Fibroblast of lung (primary cell): ENCODE results near the gene SH3D19.

ENCODE experiments used
- EZH2 ChIP-seq: IDR thresholded peaks from 2 replicates; pipeline ENCODE4 v1.5.1; 2012; ENCODE audit warnings: low read length, control low read depth, mild to moderate bottlenecking; ENCODE audit errors: missing control alignments
- TF ChIP-seq, protein P1 (sequence below), 2 donors: IDR thresholded peaks in 1 of 2; conservative IDR thresholded peaks in 1 of 2; 1 replicate in 1 of 2; 2 replicates in 1 of 2; pipeline ENCODE4 v1.5.1; 2011 to 2012; ENCODE audit warnings: low read length in 2 of 2, control low read depth in 1 of 2, inconsistent platforms in 1 of 2, low read depth in 1 of 2, mild to moderate bottlenecking in 1 of 2

GRCh38 chr4:151233600-151233999, 91.8 kb downstream of the SH3D19 start:
- TF ChIP-seq, protein P1, sequence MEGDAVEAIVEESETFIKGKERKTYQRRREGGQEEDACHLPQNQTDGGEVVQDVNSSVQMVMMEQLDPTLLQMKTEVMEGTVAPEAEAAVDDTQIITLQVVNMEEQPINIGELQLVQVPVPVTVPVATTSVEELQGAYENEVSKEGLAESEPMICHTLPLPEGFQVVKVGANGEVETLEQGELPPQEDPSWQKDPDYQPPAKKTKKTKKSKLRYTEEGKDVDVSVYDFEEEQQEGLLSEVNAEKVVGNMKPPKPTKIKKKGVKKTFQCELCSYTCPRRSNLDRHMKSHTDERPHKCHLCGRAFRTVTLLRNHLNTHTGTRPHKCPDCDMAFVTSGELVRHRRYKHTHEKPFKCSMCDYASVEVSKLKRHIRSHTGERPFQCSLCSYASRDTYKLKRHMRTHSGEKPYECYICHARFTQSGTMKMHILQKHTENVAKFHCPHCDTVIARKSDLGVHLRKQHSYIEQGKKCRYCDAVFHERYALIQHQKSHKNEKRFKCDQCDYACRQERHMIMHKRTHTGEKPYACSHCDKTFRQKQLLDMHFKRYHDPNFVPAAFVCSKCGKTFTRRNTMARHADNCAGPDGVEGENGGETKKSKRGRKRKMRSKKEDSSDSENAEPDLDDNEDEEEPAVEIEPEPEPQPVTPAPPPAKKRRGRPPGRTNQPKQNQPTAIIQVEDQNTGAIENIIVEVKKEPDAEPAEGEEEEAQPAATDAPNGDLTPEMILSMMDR (conservative IDR thresholded peaks at IDR 0.05 in 1 of 2, IDR thresholded peaks at IDR 0.05 in 1 of 2; ENCODE audit: low read depth in 1 of 2, low read length in 2 of 2): no peak
- TF ChIP-seq EZH2: no peak
